HG03175 (cell line): ENCODE results near the gene TOGARAM2.
A peak's percentile ranks its signal among the peaks of the same experiment; 100 is the strongest.

Experiments used
- ATAC-seq: cut with Tn5 transposase; IDR thresholded peaks from one replicate; pipeline ENCODE4 v1.9.1; 2021; ENCODE audit warnings: mild to moderate bottlenecking, moderate library complexity; ENCODE audit not compliant: unreplicated experiment

TOGARAM2 gene

GRCh38 chr2:28981016-28981441, at the start of gene TOGARAM2:
Gene TOGARAM2, plus strand, starts transcription at chr2:28981298. Its CDS starts 13,537 bp downstream, at chr2:28994835.
- ATAC-seq: no peak

GRCh38 chr2:28934769-28935168, 46.3 kb upstream of the TOGARAM2 start:
- no peak for ATAC-seq

GRCh38 chr2:28941008-28941407, 40.1 kb upstream of the TOGARAM2 start:
- ATAC-seq: no peak

- ATAC-seq: no peak
Measured at GRCh38 chr2:28944535-28945248, 36.4 kb upstream of the TOGARAM2 start.

- no peak for ATAC-seq
Measured at GRCh38 chr2:28948160-28948559, 32.9 kb upstream of the TOGARAM2 start.

GRCh38 chr2:28949190-28949589, 31.9 kb upstream of the TOGARAM2 start:
- ATAC-seq: no peak

- no peak for ATAC-seq
Measured at GRCh38 chr2:28949617-28950305, 31.3 kb upstream of the TOGARAM2 start.

- ATAC-seq: no peak
Measured at GRCh38 chr2:28950941-28951630, 30.0 kb upstream of the TOGARAM2 start.

GRCh38 chr2:28951910-28952835, 28.9 kb upstream of the TOGARAM2 start:
- no peak for ATAC-seq

- ATAC-seq: no peak
Measured at GRCh38 chr2:28952836-28953211, 28.3 kb upstream of the TOGARAM2 start.

- ATAC-seq: no peak
Measured at GRCh38 chr2:28955467-28955866, 25.6 kb upstream of the TOGARAM2 start.

- ATAC-seq: no peak
Measured at GRCh38 chr2:28956415-28956826, 24.7 kb upstream of the TOGARAM2 start.

- no peak for ATAC-seq
Measured at GRCh38 chr2:28956890-28957289, 24.2 kb upstream of the TOGARAM2 start.

GRCh38 chr2:28958689-28959088, 22.4 kb upstream of the TOGARAM2 start:
- ATAC-seq: peak; percentile 56

- no peak for ATAC-seq
Measured at GRCh38 chr2:28960401-28960800, 20.7 kb upstream of the TOGARAM2 start.

GRCh38 chr2:28962505-28962904, 18.6 kb upstream of the TOGARAM2 start:
- ATAC-seq: no peak

- no peak for ATAC-seq
Measured at GRCh38 chr2:28970464-28971160, 10.5 kb upstream of the TOGARAM2 start.

- ATAC-seq: no peak
Measured at GRCh38 chr2:28972778-28973335, 8.2 kb upstream of the TOGARAM2 start.

GRCh38 chr2:28974252-28974651, 6.8 kb upstream of the TOGARAM2 start:
- no peak for ATAC-seq

GRCh38 chr2:28975671-28976070, 5.4 kb upstream of the TOGARAM2 start:
- no peak for ATAC-seq
